Measurements from ENCODE around the gene HRH3.

GRCh38 chr20:62203378-62204030, 16.6 kb downstream of the HRH3 start:
- TF ChIP-seq, protein P1, sequence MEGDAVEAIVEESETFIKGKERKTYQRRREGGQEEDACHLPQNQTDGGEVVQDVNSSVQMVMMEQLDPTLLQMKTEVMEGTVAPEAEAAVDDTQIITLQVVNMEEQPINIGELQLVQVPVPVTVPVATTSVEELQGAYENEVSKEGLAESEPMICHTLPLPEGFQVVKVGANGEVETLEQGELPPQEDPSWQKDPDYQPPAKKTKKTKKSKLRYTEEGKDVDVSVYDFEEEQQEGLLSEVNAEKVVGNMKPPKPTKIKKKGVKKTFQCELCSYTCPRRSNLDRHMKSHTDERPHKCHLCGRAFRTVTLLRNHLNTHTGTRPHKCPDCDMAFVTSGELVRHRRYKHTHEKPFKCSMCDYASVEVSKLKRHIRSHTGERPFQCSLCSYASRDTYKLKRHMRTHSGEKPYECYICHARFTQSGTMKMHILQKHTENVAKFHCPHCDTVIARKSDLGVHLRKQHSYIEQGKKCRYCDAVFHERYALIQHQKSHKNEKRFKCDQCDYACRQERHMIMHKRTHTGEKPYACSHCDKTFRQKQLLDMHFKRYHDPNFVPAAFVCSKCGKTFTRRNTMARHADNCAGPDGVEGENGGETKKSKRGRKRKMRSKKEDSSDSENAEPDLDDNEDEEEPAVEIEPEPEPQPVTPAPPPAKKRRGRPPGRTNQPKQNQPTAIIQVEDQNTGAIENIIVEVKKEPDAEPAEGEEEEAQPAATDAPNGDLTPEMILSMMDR (IDR thresholded peaks at IDR 0.05), result no peak
- no peak for TF ChIP-seq POLR2A (IDR thresholded peaks at IDR 0.05)
- no peak for TF ChIP-seq POLR2AphosphoS5 (IDR thresholded peaks at IDR 0.05)

All from transverse colon (tissue), 4 donors.